ENCODE measurements around the gene CANT1. TPM values are rescaled to one million over a fixed set of nuclear protein-coding genes. Genes with fewer than 3 reads are reported as not detected.

Gene CANT1
- total RNA-seq, 1 experiment from 2014 or later = 34.1 TPM

DNA sequence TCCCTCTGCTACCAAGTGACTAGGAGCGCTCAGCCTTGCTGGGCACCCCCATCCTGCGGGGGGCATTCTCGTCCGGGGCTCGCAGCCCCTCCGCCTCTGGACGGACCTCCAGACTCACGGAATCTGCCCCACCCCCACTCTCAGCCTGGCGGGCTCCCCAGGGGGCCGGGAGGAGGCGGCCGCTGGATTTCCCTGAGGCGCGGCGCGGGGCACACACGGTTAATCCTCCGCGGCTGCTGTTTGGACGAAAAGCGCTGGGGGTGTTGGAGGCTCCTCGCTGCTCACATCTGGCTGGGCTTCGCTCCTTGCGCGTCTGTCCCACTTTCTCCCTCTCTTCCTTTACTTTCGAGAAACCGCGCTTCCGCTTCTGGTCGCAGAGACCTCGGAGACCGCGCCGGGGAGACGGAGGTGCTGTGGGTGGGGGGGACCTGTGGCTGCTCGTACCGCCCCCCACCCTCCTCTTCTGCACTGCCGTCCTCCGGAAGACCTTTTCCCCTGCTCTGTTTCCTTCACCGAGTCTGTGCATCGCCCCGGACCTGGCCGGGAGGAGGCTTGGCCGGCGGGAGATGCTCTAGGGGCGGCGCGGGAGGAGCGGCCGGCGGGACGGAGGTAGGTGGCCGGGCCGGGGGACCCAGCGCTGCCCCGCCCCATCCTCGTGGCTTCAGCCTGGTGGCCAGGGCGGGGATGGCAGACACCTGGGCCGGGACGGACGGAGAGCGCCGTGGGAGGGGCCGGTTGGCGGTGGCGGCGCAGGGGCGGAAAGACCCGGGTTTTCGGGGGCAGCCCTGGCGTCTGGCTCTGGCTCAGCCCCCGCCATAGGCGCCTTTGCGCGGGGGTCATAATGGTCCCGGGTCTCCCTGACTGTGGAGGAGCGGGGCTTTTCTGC lies 14.6 kb upstream of the CANT1 start, which contains the start of gene C1QTNF1 (continued):
- TF ChIP-seq, protein P1, sequence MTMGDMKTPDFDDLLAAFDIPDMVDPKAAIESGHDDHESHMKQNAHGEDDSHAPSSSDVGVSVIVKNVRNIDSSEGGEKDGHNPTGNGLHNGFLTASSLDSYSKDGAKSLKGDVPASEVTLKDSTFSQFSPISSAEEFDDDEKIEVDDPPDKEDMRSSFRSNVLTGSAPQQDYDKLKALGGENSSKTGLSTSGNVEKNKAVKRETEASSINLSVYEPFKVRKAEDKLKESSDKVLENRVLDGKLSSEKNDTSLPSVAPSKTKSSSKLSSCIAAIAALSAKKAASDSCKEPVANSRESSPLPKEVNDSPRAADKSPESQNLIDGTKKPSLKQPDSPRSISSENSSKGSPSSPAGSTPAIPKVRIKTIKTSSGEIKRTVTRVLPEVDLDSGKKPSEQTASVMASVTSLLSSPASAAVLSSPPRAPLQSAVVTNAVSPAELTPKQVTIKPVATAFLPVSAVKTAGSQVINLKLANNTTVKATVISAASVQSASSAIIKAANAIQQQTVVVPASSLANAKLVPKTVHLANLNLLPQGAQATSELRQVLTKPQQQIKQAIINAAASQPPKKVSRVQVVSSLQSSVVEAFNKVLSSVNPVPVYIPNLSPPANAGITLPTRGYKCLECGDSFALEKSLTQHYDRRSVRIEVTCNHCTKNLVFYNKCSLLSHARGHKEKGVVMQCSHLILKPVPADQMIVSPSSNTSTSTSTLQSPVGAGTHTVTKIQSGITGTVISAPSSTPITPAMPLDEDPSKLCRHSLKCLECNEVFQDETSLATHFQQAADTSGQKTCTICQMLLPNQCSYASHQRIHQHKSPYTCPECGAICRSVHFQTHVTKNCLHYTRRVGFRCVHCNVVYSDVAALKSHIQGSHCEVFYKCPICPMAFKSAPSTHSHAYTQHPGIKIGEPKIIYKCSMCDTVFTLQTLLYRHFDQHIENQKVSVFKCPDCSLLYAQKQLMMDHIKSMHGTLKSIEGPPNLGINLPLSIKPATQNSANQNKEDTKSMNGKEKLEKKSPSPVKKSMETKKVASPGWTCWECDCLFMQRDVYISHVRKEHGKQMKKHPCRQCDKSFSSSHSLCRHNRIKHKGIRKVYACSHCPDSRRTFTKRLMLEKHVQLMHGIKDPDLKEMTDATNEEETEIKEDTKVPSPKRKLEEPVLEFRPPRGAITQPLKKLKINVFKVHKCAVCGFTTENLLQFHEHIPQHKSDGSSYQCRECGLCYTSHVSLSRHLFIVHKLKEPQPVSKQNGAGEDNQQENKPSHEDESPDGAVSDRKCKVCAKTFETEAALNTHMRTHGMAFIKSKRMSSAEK (CRISPR knock-in tag; IDR thresholded peaks at IDR 0.05; ENCODE audit: borderline replicate concordance) = no peak
- 0 out of 2 replicates have a peak, but pooled peaks have one; percentile 42 for TF ChIP-seq ZNF219 (CRISPR knock-in tag; IDR thresholded peaks at IDR 0.05; ENCODE audit: borderline replicate concordance)
- TF ChIP-seq ZNF121 (CRISPR knock-in tag; IDR thresholded peaks at IDR 0.05) = no peak
- peak; percentile 41; the same call in 1 of the 2 replicates for TF ChIP-seq ZNF423 (CRISPR knock-in tag; IDR thresholded peaks at IDR 0.05)
- TF ChIP-seq, protein P2, sequence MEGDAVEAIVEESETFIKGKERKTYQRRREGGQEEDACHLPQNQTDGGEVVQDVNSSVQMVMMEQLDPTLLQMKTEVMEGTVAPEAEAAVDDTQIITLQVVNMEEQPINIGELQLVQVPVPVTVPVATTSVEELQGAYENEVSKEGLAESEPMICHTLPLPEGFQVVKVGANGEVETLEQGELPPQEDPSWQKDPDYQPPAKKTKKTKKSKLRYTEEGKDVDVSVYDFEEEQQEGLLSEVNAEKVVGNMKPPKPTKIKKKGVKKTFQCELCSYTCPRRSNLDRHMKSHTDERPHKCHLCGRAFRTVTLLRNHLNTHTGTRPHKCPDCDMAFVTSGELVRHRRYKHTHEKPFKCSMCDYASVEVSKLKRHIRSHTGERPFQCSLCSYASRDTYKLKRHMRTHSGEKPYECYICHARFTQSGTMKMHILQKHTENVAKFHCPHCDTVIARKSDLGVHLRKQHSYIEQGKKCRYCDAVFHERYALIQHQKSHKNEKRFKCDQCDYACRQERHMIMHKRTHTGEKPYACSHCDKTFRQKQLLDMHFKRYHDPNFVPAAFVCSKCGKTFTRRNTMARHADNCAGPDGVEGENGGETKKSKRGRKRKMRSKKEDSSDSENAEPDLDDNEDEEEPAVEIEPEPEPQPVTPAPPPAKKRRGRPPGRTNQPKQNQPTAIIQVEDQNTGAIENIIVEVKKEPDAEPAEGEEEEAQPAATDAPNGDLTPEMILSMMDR (IDR thresholded peaks at IDR 0.05) = peak; percentile 24; the same call in 1 of the 2 replicates
- no peak for TF ChIP-seq SMAD4 (CRISPR knock-in tag; IDR thresholded peaks at IDR 0.05)
- TF ChIP-seq GRHL2 (CRISPR knock-in tag; IDR thresholded peaks at IDR 0.05; ENCODE audit: insufficient replicate concordance, severe bottlenecking) = no peak

DNA sequence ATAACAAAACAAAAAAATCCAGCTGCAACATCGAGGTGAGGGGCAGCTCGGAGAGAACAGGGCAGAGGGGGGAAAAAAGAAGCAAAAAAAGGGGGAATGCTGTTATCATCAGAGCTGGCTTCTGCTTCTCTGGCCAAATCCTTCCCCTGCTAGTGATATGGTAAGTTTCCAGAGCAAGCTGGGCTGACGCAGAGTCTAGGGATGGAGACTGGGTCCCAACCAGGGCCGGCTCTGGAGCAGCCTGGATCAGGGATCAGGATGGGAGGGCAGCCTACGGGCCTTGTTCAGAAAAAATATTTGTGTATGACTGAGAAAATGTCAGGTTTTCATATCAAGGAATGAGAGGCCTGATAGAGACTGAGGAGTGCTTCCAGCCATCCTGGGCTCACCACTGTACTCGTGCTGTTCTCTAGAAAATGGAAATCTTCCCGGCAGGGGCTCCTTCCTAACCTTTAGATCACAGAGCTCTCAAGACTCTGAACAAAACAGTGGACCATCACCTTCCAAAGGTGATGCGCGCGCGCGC lies 13.7 kb upstream of the CANT1 start:
- Mint-ChIP-seq H3K4me3 (peak overlapping the region; percentile 84), H3K27me3 (ENCODE audit: low read depth) (peaks cover 86% of the 10 kb centered on the region), H3K36me3 (no peaks in the 10 kb centered on the region), H3K9me3 (no peaks in the 10 kb centered on the region), H3K4me1 (peaks cover 14% of the 10 kb centered on the region), H3K27ac (no peak overlapping the region)
- POLR2A ChIA-PET = no interaction called here
- CTCF ChIA-PET = interaction anchor here (0.8 to 2.3 kb wide), 4 partner anchors 18 to 100 kb away, joined by 3 to 15 read pairs (median 4); no protein-coding TSS in a partner anchor
- no peak for DNase-seq (ENCODE audit: low spot score)
- ATAC-seq = no peak
- TF ChIP-seq, protein P1 (CRISPR knock-in tag; IDR thresholded peaks at IDR 0.05; ENCODE audit: borderline replicate concordance) = no peak
- TF ChIP-seq, protein P3, sequence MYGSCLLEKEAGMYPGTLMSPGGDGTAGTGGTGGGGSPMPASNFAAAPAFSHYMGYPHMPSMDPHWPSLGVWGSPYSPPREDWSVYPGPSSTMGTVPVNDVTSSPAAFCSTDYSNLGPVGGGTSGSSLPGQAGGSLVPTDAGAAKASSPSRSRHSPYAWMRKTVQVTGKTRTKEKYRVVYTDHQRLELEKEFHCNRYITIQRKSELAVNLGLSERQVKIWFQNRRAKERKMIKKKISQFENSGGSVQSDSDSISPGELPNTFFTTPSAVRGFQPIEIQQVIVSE (CRISPR knock-in tag; IDR thresholded peaks at IDR 0.05; ENCODE audit: borderline replicate concordance) = no peak
- no peak for TF ChIP-seq HMGA2 (CRISPR knock-in tag; IDR thresholded peaks at IDR 0.05)
- TF ChIP-seq, protein P4, sequence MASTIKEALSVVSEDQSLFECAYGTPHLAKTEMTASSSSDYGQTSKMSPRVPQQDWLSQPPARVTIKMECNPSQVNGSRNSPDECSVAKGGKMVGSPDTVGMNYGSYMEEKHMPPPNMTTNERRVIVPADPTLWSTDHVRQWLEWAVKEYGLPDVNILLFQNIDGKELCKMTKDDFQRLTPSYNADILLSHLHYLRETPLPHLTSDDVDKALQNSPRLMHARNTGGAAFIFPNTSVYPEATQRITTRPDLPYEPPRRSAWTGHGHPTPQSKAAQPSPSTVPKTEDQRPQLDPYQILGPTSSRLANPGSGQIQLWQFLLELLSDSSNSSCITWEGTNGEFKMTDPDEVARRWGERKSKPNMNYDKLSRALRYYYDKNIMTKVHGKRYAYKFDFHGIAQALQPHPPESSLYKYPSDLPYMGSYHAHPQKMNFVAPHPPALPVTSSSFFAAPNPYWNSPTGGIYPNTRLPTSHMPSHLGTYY (CRISPR knock-in tag; IDR thresholded peaks at IDR 0.05) = no peak
- TF ChIP-seq CREB1 (CRISPR knock-in tag; IDR thresholded peaks at IDR 0.05) = no peak
- TF ChIP-seq, protein P5, sequence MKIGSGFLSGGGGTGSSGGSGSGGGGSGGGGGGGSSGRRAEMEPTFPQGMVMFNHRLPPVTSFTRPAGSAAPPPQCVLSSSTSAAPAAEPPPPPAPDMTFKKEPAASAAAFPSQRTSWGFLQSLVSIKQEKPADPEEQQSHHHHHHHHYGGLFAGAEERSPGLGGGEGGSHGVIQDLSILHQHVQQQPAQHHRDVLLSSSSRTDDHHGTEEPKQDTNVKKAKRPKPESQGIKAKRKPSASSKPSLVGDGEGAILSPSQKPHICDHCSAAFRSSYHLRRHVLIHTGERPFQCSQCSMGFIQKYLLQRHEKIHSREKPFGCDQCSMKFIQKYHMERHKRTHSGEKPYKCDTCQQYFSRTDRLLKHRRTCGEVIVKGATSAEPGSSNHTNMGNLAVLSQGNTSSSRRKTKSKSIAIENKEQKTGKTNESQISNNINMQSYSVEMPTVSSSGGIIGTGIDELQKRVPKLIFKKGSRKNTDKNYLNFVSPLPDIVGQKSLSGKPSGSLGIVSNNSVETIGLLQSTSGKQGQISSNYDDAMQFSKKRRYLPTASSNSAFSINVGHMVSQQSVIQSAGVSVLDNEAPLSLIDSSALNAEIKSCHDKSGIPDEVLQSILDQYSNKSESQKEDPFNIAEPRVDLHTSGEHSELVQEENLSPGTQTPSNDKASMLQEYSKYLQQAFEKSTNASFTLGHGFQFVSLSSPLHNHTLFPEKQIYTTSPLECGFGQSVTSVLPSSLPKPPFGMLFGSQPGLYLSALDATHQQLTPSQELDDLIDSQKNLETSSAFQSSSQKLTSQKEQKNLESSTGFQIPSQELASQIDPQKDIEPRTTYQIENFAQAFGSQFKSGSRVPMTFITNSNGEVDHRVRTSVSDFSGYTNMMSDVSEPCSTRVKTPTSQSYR (CRISPR knock-in tag; IDR thresholded peaks at IDR 0.05) = no peak
- TF ChIP-seq, protein P6, sequence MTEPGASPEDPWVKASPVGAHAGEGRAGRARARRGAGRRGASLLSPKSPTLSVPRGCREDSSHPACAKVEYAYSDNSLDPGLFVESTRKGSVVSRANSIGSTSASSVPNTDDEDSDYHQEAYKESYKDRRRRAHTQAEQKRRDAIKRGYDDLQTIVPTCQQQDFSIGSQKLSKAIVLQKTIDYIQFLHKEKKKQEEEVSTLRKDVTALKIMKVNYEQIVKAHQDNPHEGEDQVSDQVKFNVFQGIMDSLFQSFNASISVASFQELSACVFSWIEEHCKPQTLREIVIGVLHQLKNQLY (CRISPR knock-in tag; IDR thresholded peaks at IDR 0.05) = no peak
- TF ChIP-seq, protein P7, sequence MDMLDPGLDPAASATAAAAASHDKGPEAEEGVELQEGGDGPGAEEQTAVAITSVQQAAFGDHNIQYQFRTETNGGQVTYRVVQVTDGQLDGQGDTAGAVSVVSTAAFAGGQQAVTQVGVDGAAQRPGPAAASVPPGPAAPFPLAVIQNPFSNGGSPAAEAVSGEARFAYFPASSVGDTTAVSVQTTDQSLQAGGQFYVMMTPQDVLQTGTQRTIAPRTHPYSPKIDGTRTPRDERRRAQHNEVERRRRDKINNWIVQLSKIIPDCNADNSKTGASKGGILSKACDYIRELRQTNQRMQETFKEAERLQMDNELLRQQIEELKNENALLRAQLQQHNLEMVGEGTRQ (CRISPR knock-in tag; IDR thresholded peaks at IDR 0.05) = no peak
- no peak for TF ChIP-seq ZNF138 (CRISPR knock-in tag; conservative IDR thresholded peaks at IDR 0.05)
- TF ChIP-seq ZNF121 (CRISPR knock-in tag; IDR thresholded peaks at IDR 0.05) = no peak
